ENCODE data around the gene SORCS3.

GRCh38 chr10:104591441-104591840, 49.6 kb upstream of the SORCS3 start:
- TF ChIP-seq CTCF (IDR thresholded peaks at IDR 0.05) (no peak), POLR2AphosphoS5 (IDR thresholded peaks at IDR 0.05) (no peak)
